Transverse colon (tissue), 4 donors: ENCODE measurements around the gene MPC2. TPM values are rescaled to one million over a fixed set of nuclear protein-coding genes. Genes with fewer than 3 reads are reported as not detected.

Experiments
- DNase-seq: peaks from one replicate; pipeline ENCODE4 v3.0.0-alpha.2; 2019
- H3K27ac ChIP-seq, 4 donors: fragments of 200-600 bp; sonication (generic); 2 replicates each; pipeline ENCODE4 v1.5.1; 2016 to 2018; ENCODE audit warnings: inconsistent platforms in 4 of 4
- H3K27me3 ChIP-seq: fragments of 200-600 bp; sonication (generic); 2 replicates; pipeline ENCODE4 v1.5.1; 2017; ENCODE audit warnings: inconsistent platforms
- H3K36me3 ChIP-seq, 4 donors: fragments of 200-600 bp; sonication (generic); 2 replicates each; pipeline ENCODE4 v1.5.1; 2017 to 2019; ENCODE audit warnings: inconsistent platforms in 4 of 4
- H3K4me1 ChIP-seq, 4 donors: fragments of 200-600 bp; sonication (generic); 2 replicates each; pipeline ENCODE4 v1.5.1; 2017 to 2020; ENCODE audit warnings: inconsistent platforms in 4 of 4
- H3K4me3 ChIP-seq, 4 donors: fragments of 200-600 bp; sonication (generic); 1 replicate in 1 of 4; 2 replicates in 3 of 4; pipeline versions ENCODE4 v1.5.1 to v1.6.1; 2017 to 2019; ENCODE audit warnings: inconsistent platforms in 4 of 4
- H3K9me3 ChIP-seq, 2 donors: fragments of 200-600 bp; sonication (generic); 2 replicates each; pipeline ENCODE4 v1.5.1; 2017 to 2019; ENCODE audit warnings: inconsistent platforms in 2 of 2
- EP300 ChIP-seq: sonication (generic); formaldehyde crosslinking; IDR thresholded peaks from one replicate; pipeline ENCODE4 v1.6.1; 2017; ENCODE audit warnings: antibody characterized with exemption, low read depth
- POLR2A ChIP-seq: fragments of 450-650 bp; IDR thresholded peaks from one replicate; pipeline ENCODE4 v1.6.1; 2016; ENCODE audit warnings: antibody characterized with exemption, mild to moderate bottlenecking, moderate library complexity
- POLR2AphosphoS5 ChIP-seq, 3 donors: sonication (generic); formaldehyde crosslinking; IDR thresholded peaks; one replicate each; pipeline ENCODE4 v1.6.1; 2016; ENCODE audit warnings: antibody characterized with exemption in 3 of 3
- WGBS, 2 donors: methylation state at CpG; one replicate each; pipeline ENCODE4 v1.1.5; 2018; ENCODE audit warnings: low coverage in 1 of 2; 5-methylcytosine and 5-hydroxymethylcytosine counted together
- in situ Hi-C, 4 donors: fragments of 200-750 bp; cut with MboI; loops; one replicate each; pipeline versions ENCODE4 v1.15.0 to v1.15.1; 2017; ENCODE audit warnings: low sequenced_read_pairs in 3 of 4, low pct_ligation_motif_present in 1 of 4, low pct_unique_long_range_greater_than_20kb in 1 of 4
- intact Hi-C: fragments of 100-400 bp; cut with DNase I; formaldehyde crosslinking; loops from one replicate; pipeline ENCODE4 v1.15.1; 2023; ENCODE audit warnings: low total_unique reads
- total RNA-seq, 4 donors: library from RNA; depleted of rRNA; stranded (reverse); fragments of >200 nt; gene quantifications; one replicate each; pipeline ENCODE4 v1.1.0, GENCODE V29; 2016
- TF ChIP-seq, protein P1 (sequence below), 5 experiments: fragments of 200-600 bp in 3 of 5; fragments of 450-650 bp in 2 of 5; sonication (generic) in 3 of 5; IDR thresholded peaks; 1 replicate in 2 of 5; 2 replicates in 3 of 5; pipeline ENCODE4 v1.5.1; 2016 to 2017; ENCODE audit warnings: antibody characterized with exemption in 5 of 5, inconsistent platforms in 3 of 5, mild to moderate bottlenecking in 2 of 5, moderate library complexity in 1 of 5

Gene MPC2
- total RNA-seq, 4 donors from 2014 or later = 14.2 to 91.6 (median 38.4) TPM

DNA sequence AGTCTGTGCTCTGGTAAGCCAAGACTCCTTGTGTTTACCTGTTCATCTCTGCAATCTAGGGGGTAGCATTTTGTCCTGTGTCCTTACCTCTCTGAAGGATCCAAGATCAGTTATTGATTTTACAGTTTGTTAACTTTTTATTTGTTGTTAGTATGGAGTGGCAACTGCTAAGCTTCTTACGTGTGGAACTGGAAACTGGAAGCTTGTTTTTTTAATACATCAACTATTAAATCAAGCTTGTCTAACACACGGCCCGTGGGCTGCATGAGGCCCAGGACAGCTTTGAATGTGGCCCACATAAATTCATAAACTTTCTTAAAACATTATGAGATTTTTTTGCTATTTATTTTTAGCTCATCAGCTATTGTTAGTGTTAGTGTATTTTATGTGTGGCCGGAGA is 29.2 kb upstream of the MPC2 start:
- no peak for DNase-seq
- WGBS, 2 donors = 47 to 48% methylated on average over 4 of the region's 4 CpGs
- Histone ChIP-seq H3K4me1 (peaks cover 0 to 18% (median 4%) of the 10 kb centered on the region in 4 donors), H3K9me3 (no peaks in the 10 kb centered on the region), H3K27me3 (no peaks in the 10 kb centered on the region), H3K4me3 (no peak overlapping the region), H3K27ac (no peak overlapping the region), H3K36me3 (peaks cover 0 to 7% (median 0%) of the 10 kb centered on the region in 4 donors)
- TF ChIP-seq, protein P1, sequence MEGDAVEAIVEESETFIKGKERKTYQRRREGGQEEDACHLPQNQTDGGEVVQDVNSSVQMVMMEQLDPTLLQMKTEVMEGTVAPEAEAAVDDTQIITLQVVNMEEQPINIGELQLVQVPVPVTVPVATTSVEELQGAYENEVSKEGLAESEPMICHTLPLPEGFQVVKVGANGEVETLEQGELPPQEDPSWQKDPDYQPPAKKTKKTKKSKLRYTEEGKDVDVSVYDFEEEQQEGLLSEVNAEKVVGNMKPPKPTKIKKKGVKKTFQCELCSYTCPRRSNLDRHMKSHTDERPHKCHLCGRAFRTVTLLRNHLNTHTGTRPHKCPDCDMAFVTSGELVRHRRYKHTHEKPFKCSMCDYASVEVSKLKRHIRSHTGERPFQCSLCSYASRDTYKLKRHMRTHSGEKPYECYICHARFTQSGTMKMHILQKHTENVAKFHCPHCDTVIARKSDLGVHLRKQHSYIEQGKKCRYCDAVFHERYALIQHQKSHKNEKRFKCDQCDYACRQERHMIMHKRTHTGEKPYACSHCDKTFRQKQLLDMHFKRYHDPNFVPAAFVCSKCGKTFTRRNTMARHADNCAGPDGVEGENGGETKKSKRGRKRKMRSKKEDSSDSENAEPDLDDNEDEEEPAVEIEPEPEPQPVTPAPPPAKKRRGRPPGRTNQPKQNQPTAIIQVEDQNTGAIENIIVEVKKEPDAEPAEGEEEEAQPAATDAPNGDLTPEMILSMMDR (IDR thresholded peaks at IDR 0.05) = no peak
- TF ChIP-seq EP300 = no peak
- no peak for TF ChIP-seq POLR2AphosphoS5 (IDR thresholded peaks at IDR 0.05)
- no peak for TF ChIP-seq POLR2A
- intact Hi-C loops = no loop called here
- in situ Hi-C loops = no loop called here

DNA sequence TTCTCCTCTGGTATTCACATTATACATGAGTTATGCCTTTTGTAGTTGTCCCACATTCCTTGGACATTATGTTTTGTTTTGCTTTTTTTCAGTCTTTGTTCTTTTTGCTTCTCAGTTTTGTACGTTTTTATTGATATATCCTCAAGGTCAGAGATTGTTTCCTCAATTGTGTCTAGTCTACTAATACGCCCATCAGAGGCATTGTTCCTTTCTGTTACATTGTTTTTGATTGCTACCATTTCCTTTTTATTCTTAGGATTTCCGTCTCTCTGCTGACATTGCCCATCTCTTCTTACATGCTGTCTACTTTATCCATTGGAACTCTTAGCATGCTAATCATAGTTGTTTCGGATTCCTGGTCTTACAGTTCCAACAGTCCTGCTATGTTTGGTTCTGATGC is 27.8 kb upstream of the MPC2 start:
- H3K4me1 ChIP-seq = peaks cover 0 to 18% (median 4%) of the 10 kb centered on the region in 4 donors
- H3K27ac ChIP-seq = no peak overlapping the region
- no peak for DNase-seq
- H3K4me3 ChIP-seq = no peak overlapping the region
- intact Hi-C loops (no loop called here), in situ Hi-C loops (no loop called here)
- peaks cover 0 to 7% (median 0%) of the 10 kb centered on the region in 4 donors for H3K36me3 ChIP-seq
- H3K9me3 ChIP-seq = no peaks in the 10 kb centered on the region
- no peaks in the 10 kb centered on the region for H3K27me3 ChIP-seq
- TF ChIP-seq, protein P1 (IDR thresholded peaks at IDR 0.05) = no peak
- TF ChIP-seq EP300 (no peak), POLR2A (no peak), POLR2AphosphoS5 (IDR thresholded peaks at IDR 0.05) (no peak)
- WGBS, 2 donors = 81 to 87% methylated on average over 4 of the region's 4 CpGs

DNA sequence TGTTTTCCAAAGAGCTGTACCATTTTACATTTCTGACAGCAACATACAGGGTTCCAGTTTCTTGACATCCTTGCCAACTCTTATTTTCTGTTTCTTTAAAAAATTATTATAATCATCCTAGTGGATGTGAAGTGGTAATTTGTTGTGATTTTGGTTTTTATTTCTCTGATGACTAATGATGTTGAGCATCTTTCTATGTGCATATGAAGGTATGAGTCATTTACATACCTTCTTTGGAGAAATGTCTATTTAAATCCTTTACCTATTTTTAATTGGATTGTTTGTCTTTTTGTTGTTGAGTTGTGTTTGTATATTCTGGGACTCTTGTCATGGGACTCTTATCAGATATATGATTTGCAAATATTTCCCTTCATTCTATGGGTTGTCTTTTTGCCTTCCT is 20.8 kb upstream of the MPC2 start:
- intact Hi-C loops (no loop called here), in situ Hi-C loops (no loop called here)
- Histone ChIP-seq H3K27me3 (no peaks in the 10 kb centered on the region), H3K27ac (no peak overlapping the region), H3K4me1 (no peaks in the 10 kb centered on the region), H3K9me3 (no peaks in the 10 kb centered on the region), H3K36me3 (peaks cover 0 to 27% (median 10%) of the 10 kb centered on the region in 4 donors), H3K4me3 (no peak overlapping the region)
- DNase-seq = no peak
- no peak for TF ChIP-seq POLR2A
- TF ChIP-seq, protein P1 (IDR thresholded peaks at IDR 0.05) = no peak
- no peak for TF ChIP-seq EP300
- TF ChIP-seq POLR2AphosphoS5 (IDR thresholded peaks at IDR 0.05) = no peak

DNA sequence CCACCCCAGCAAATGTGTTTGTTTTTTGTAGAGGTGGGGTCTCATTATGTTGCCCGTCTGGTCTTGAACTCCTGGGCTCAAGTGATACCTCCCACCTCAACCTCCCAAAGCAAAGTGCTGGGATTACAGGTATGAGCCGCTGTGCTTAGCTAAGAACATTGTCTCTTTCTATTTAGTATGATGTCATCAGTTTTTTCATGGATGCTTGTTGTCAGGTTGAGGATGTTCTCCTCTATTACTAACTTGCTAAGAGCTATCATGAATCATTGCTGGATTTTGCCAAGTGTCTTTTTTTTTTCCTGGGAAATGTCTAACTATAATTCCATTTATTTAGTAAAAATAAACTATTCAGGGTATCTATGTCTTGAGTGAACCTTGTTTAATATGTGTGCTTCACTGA is 19.0 kb upstream of the MPC2 start:
- no peak overlapping the region for H3K27ac ChIP-seq
- H3K27me3 ChIP-seq = no peaks in the 10 kb centered on the region
- peaks cover 0 to 9% (median 4%) of the 10 kb centered on the region in 4 donors for H3K4me1 ChIP-seq
- DNase-seq = no peak
- no peaks in the 10 kb centered on the region for H3K9me3 ChIP-seq
- intact Hi-C loops (no loop called here), in situ Hi-C loops (no loop called here)
- no peak for TF ChIP-seq POLR2AphosphoS5 (IDR thresholded peaks at IDR 0.05)
- TF ChIP-seq EP300 = no peak
- no peak for TF ChIP-seq POLR2A
- TF ChIP-seq, protein P1 (IDR thresholded peaks at IDR 0.05) = no peak
- H3K4me3 ChIP-seq = no peak overlapping the region
- H3K36me3 ChIP-seq = peaks cover 0 to 38% (median 14%) of the 10 kb centered on the region in 4 donors
- 98 to 100% methylated on average over 1 to 2 of the region's 2 CpGs for WGBS, 2 donors
